RWPE1 (cell line): ENCODE data around the gene TTC38.

ENCODE experiments used
- CTCF ChIA-PET: fragments of 350-600 bp; sonication (Branson Sonifier 250); formaldehyde crosslinking; extraction: SDS; loops from one replicate; lab custom pipeline; 2021; lab: Yijun Ruan, JAX
- POLR2A ChIA-PET: fragments of 400-600 bp; formaldehyde crosslinking; extraction: SDS; loops from one replicate; lab custom pipeline; 2020; ENCODE audit warnings: antibody characterized with exemption; ENCODE audit not compliant: low non-redundant PET; lab: Yijun Ruan, JAX
- DNase-seq: peaks from one replicate; pipeline ENCODE4 v3.0.0; 2012; ENCODE audit warnings: low spot score
- H3K27ac ChIP-seq: fragments of 450-650 bp; 2 replicates; pipeline ENCODE4 v1.5.1; 2017
- TF ChIP-seq, protein P1 (sequence below): fragments of 450-650 bp; conservative IDR thresholded peaks from 2 replicates; pipeline ENCODE4 v1.5.1; 2017; ENCODE audit warnings: low read depth, mild to moderate bottlenecking

The TTC38 gene

DNA sequence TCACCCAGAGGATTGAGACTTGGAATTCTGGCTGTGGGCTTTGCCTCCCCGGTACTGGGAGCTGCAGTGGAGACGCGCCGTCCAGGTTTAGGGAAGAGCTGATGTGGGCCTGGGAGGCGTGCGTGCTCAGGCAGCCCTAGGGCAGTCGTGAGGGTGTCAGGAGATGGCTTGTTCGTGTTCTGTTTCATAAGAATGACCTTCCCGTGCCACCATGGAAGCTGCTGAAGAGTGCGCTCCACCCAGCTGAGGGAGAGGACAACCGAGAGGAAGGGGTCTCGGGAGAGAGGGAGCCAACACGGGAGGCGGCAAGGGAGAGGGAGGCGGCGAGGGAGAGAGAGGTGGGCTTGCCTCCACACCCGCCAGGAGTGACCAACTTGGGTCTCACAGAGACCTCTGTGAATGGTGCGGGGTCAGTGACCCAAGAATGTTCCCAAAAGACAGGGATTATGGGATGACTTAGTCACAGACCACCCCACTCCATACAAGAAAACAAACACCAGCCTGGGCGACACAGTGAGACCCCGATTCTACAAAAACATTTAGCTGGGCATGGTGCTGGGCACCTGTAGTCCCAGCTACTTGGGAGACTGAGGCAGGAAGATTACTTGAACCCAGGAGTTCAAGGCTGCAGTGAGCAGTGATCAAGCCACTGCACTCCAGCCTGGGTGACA, 53.0 kb downstream of the TTC38 start:
- DNase-seq: no peak
- POLR2A ChIA-PET: no interaction called here
- CTCF ChIA-PET: interaction anchor here (0.7 kb wide), 1 partner anchor 179 kb away, joined by 3 read pairs; no protein-coding TSS in a partner anchor
- H3K27ac ChIP-seq: peak overlapping the region; percentile 4; the same call in 1 of the 2 replicates
- TF ChIP-seq, protein P1, sequence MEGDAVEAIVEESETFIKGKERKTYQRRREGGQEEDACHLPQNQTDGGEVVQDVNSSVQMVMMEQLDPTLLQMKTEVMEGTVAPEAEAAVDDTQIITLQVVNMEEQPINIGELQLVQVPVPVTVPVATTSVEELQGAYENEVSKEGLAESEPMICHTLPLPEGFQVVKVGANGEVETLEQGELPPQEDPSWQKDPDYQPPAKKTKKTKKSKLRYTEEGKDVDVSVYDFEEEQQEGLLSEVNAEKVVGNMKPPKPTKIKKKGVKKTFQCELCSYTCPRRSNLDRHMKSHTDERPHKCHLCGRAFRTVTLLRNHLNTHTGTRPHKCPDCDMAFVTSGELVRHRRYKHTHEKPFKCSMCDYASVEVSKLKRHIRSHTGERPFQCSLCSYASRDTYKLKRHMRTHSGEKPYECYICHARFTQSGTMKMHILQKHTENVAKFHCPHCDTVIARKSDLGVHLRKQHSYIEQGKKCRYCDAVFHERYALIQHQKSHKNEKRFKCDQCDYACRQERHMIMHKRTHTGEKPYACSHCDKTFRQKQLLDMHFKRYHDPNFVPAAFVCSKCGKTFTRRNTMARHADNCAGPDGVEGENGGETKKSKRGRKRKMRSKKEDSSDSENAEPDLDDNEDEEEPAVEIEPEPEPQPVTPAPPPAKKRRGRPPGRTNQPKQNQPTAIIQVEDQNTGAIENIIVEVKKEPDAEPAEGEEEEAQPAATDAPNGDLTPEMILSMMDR: no peak

DNA sequence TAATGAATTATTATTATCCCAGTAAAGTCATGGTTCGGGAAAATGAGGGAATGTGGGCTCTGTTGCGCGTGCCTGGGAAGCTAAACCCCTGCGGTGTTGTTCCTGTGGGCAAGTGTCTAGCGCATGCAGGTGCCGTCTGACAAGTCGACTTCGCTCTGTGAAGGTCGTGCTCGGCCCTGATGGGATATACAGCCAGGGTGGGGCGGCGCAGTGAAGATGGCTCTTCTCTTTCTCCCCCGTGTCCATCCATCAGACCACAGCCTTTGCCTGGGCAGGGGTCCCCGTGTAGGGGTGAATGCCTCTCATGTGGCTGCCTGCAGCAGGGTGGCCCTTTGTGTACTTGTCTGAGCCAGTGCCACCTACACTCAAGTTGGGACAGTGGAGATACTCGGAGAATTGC, 54.9 kb downstream of the TTC38 start:
- TF ChIP-seq, protein P1: no peak

DNA sequence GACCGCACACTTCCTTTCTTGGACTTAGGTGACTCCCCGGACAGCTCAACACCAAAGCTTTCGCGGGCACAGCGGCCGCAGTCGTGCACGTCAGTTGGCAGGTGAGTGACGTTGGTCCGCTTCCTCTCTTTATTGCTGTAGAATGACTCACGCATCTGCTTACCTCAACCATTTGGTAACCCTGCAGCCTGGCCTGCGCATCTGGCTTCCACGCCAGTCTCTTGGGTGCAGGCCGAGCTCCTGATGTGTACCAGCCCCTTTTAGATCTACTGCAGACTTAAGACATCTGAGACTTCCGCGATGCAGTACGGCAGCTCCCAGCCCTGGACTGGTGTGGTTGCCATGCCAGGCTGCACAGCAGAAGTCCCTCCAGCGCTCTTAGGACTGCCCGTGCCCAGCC, 55.4 kb downstream of the TTC38 start:
- TF ChIP-seq, protein P1: no peak
- H3K27ac ChIP-seq: 0 out of 2 replicates have a peak overlapping the region, but pooled peaks have one; percentile 6
- CTCF ChIA-PET: interaction anchor here (0.6 kb wide), 1 partner anchor 12 kb away, joined by 3 read pairs; the partner anchor contains the start of gene TRMU
- POLR2A ChIA-PET: no interaction called here
- no peak for DNase-seq

More for the DNA sequence above, 54.9 kb downstream of the TTC38 start:
- POLR2A ChIA-PET: no interaction called here
- H3K27ac ChIP-seq: 0 out of 2 replicates have a peak overlapping the region, but pooled peaks have one; percentile 6
- DNase-seq: no peak
- CTCF ChIA-PET: no interaction called here

DNA sequence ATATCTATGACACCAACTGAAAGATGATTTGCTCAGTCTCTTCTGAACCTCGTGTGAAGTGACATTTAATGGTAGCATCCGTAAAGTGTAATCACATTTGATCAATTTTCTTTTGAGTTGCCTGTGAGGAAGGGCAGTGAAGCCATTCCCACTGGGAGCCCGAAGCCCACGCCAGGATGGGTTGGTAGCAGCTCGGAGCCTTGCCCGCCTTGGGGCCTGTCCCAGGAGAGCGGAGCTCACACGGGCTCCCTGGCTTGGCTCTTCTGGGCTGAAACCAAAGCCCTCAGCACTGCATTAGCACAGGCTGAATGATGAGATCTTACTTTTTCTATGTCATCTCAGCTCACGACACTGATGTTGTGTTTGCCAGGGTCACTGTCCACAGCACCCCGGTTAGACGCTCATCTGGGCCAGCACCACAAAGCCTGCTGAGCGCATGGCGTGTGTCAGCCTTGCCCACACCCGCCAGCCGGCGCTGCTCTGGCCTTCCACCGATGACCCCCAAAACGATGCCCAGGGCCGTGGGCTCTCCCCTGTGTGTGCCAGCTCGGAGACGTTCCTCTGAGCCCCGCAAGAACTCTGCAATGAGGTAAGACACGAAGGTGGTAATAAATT, 58.4 kb downstream of the TTC38 start:
- CTCF ChIA-PET: no interaction called here
- POLR2A ChIA-PET: no interaction called here

DNA sequence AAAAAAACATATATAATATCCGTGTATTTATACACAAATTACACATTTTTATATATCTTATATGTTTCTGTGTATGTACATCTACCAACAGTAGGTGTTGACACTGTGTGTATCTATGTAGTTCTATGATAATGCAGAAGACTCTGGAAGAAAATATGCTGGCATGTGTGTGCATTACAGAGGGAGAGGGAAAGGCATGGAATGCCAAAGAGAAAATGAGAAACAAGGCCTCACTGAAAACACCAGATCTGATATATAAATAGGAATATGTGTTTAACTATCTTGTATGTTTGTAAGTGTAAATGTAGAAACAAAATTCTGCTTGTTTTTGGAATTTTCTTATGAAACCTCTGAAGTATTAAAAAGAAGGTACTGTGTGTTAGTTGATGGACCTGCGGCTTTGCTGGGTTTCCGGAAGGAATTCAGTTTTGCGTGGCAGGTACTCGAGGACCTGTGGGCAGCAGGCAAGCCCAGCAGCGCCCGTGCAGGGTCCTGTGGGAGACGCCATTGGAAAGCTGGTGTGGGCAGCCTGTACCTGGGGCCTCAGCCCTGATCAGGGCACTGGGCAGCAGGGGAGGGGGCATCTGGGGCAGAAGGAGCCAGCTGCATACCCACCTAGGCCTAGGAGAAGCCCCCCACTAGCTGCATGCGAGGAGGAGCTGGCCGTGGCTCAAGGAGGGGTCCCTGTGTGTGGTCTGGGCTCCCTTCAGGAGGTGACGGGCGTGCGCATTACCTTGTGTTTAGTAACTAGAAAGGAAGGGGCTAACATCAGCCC, 60.1 kb downstream of the TTC38 start:
- no peak overlapping the region for H3K27ac ChIP-seq
- TF ChIP-seq, protein P1: no peak
- DNase-seq: no peak
- ChIA-PET POLR2A (no interaction called here), CTCF (interaction anchor here (0.6 kb wide), 1 partner anchor 750 kb away, joined by 3 read pairs; no protein-coding TSS in a partner anchor)

More for the DNA sequence above, 58.4 kb downstream of the TTC38 start:
- TF ChIP-seq, protein P1: no peak
- H3K27ac ChIP-seq: no peak overlapping the region
- DNase-seq: no peak

DNA sequence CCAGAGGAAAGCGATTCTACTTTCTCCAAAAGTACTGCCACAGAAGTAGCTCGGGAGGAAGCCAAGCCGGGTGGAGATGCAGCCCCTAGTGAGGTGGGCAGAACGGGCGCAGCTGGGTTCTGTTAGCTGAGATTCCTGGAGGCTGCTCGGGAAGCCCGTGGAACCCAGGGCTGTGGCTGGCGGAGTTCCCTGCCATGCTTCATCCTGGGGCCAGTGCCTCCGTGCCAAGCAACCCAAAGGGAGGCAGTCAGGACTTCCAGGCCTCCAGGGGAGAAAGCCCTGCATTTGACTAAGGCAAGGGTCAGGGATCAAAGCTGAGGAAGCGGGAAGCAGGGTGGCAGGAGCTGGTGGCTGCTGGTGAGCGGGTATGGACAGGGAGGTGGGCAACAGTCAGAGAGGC, 61.0 kb downstream of the TTC38 start:
- TF ChIP-seq, protein P1: no peak
- no peak overlapping the region for H3K27ac ChIP-seq
- no peak for DNase-seq
- POLR2A ChIA-PET: no interaction called here
- CTCF ChIA-PET: interaction anchor here (0.6 kb wide), 1 partner anchor 322 kb away, joined by 3 read pairs; no protein-coding TSS in a partner anchor
